K562 (cell line): ENCODE data around the gene ANAPC2. TPM values are rescaled to one million over a fixed set of nuclear protein-coding genes. Genes with fewer than 3 reads are reported as not detected.

Source experiments
- AFF1 ChIP-seq, 2 experiments: fragments of 450-650 bp; IDR thresholded peaks; 2 replicates each; pipeline ENCODE4 v1.6.1; 2018; ENCODE audit warnings: mild to moderate bottlenecking in 2 of 2, low read depth in 1 of 2; ENCODE audit not compliant: partially characterized antibody in 2 of 2
- ATF7 ChIP-seq: fragments of 450-650 bp; IDR thresholded peaks from 2 replicates; pipeline ENCODE4 v1.7.1; 2014; ENCODE audit warnings: mild to moderate bottlenecking, moderate library complexity
- CHCHD3 ChIP-seq: fragments of 250-450 bp; sonication (Bioruptor Pico); IDR thresholded peaks from 2 replicates; pipeline ENCODE4 v2.1.2; 2022; ENCODE audit warnings: mild to moderate bottlenecking
- CXXC5 ChIP-seq: fragments of 250-450 bp; sonication (Bioruptor Pico); IDR thresholded peaks from 2 replicates; pipeline ENCODE4 v1.8.0; 2022; ENCODE audit warnings: inconsistent platforms, mild to moderate bottlenecking, moderate library complexity
- KAT7 ChIP-seq: sonication (generic); formaldehyde crosslinking; IDR thresholded peaks from 2 replicates; pipeline ENCODE4 v1.8.0; 2022; ENCODE audit warnings: missing genetic modification reagents, mild to moderate bottlenecking, borderline replicate concordance
- RBBP5 ChIP-seq: fragments of 200-600 bp; sonication (generic); IDR thresholded peaks from 2 replicates; pipeline ENCODE4 v1.6.1; 2012; ENCODE audit warnings: borderline replicate concordance, mild to moderate bottlenecking, low read length, control low read depth, inconsistent platforms; ENCODE audit not compliant: insufficient read depth, poor library complexity, severe bottlenecking
- RBFOX2 ChIP-seq: fragments of 200-400 bp; formaldehyde crosslinking; IDR thresholded peaks from 2 replicates; pipeline ENCODE4 v1.6.1; 2017; ENCODE audit warnings: low read depth, mild to moderate bottlenecking, low read length, moderate library complexity
- RNF2 ChIP-seq: sonication (generic); IDR thresholded peaks from 2 replicates; pipeline ENCODE4 v1.6.1; 2016
- TAL1 ChIP-seq: fragments of 450-650 bp; IDR thresholded peaks from 2 replicates; pipeline ENCODE4 v1.6.1; 2016; ENCODE audit warnings: mild to moderate bottlenecking
- ZNF146 ChIP-seq: IDR thresholded peaks from one replicate; pipeline ENCODE4 v1.6.1; 2018; ENCODE audit warnings: missing compliant biosample characterization; ENCODE audit not compliant: unreplicated experiment
- ZNF395 ChIP-seq: fragments of 200-800 bp; sonication (Bioruptor generic); IDR thresholded peaks from 2 replicates; pipeline ENCODE4 v1.6.1; 2017; ENCODE audit warnings: missing genetic modification characterization, missing compliant biosample characterization
- ZNF639 ChIP-seq, 2 experiments: fragments of 200-800 bp in 1 of 2; sonication (Bioruptor generic) in 1 of 2; sonication (generic) in 1 of 2; formaldehyde crosslinking in 1 of 2; IDR thresholded peaks in 1 of 2; conservative IDR thresholded peaks in 1 of 2; 2 replicates each; pipeline versions ENCODE4 v1.5.0 to v1.6.1; 2016 to 2020; ENCODE audit warnings: missing compliant biosample characterization in 1 of 2, missing genetic modification characterization in 1 of 2, missing genetic modification reagents in 1 of 2
- polyA plus RNA-seq, 8 experiments: library from polyadenylated mRNA; depleted of rRNA in 4 of 8; stranded (reverse) in 5 of 8; unstranded in 3 of 8; fragments of >200 nt; fragmentation: Nextera tagmentation in 2 of 8; fragmentation: Illumina TruSeq in 1 of 8; extraction: Ambion mirVana in 2 of 8; extraction: Trizol in 1 of 8; gene quantifications; 2 replicates each; pipeline versions ENCODE4 v1.2.1 to v1.2.3, GENCODE V29; 2011 to 2014; ENCODE audit warnings: inconsistent platforms in 1 of 8, missing spikeins in 1 of 8
- total RNA-seq, 7 experiments: library from RNA; depleted of rRNA in 6 of 7; stranded (reverse); fragments of >200 nt in 6 of 7; fragmentation: Illumina TruSeq in 2 of 7; extraction: Trizol in 2 of 7; gene quantifications; 2 replicates each; pipeline versions ENCODE4 v1.2.1 to v1.2.3, GENCODE V29; 2011 to 2021; ENCODE audit warnings: low replicate concordance in 1 of 7
- TF ChIP-seq, protein P1 (sequence below), 3 experiments: fragments of 200-800 bp in 1 of 3; sonication (Bioruptor generic) in 1 of 3; sonication (generic) in 1 of 3; formaldehyde crosslinking in 1 of 3; IDR thresholded peaks; 2 replicates each; pipeline versions ENCODE4 v1.6.1 to v1.8.0; 2016 to 2022; ENCODE audit warnings: mild to moderate bottlenecking in 2 of 3, missing compliant biosample characterization in 2 of 3, missing genetic modification characterization in 2 of 3, missing genetic modification reagents in 1 of 3
- TF ChIP-seq, protein P2 (sequence below), 2 experiments: fragments of 450-650 bp; conservative IDR thresholded peaks; 2 replicates each; pipeline ENCODE4 v1.6.1; 2017; ENCODE audit warnings: mild to moderate bottlenecking in 2 of 2, moderate library complexity in 2 of 2

The ANAPC2 gene
- total and polyA plus RNA-seq, 9 of the 15 experiments (the other 6 are each of a cell fraction or from before 2014, with no cell fraction given): 0.11 to 56.5 (median 17.1) TPM; not detected in 1

- peak; percentile 35 to 60 for TF ChIP-seq AFF1 (IDR thresholded peaks at IDR 0.05; ENCODE audit: low read depth in 1 of 2, partially characterized antibody in 2 of 2)
- TF ChIP-seq, protein P1, sequence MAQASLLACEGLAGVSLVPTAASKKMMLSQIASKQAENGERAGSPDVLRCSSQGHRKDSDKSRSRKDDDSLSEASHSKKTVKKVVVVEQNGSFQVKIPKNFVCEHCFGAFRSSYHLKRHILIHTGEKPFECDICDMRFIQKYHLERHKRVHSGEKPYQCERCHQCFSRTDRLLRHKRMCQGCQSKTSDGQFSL (CRISPR knock-in tag; IDR thresholded peaks at IDR 0.05): 0 out of 2 replicates have a peak, but pooled peaks have one; percentile 26
- TF ChIP-seq, protein P1 (tag; IDR thresholded peaks at IDR 0.05): 0 out of 4 replicates have a peak, but pooled peaks of 1 of the 2 experiments have one; percentile 41
- TF ChIP-seq ZNF395 (CRISPR knock-in tag): no peak
- peak; percentile 32; the same call in 1 of the 2 replicates for TF ChIP-seq RBFOX2
- peak; percentile 48 for TF ChIP-seq TAL1
- no peak for TF ChIP-seq ZNF146 (CRISPR knock-in tag)
- no peak for TF ChIP-seq RNF2
- peak in 1 of 2 experiments; percentile 39; a peak in 1 of 4 replicates for TF ChIP-seq ZNF639 (CRISPR knock-in tag; conservative IDR thresholded peaks at IDR 0.05 in 1 of 2, IDR thresholded peaks at IDR 0.05 in 1 of 2)
- 0 out of 2 replicates have a peak, but pooled peaks have one; percentile 22 for TF ChIP-seq KAT7
- peak; percentile 57 for TF ChIP-seq ATF7
- no peak for TF ChIP-seq CHCHD3
- peak; percentile 5 for TF ChIP-seq RBBP5
- TF ChIP-seq, protein P2, sequence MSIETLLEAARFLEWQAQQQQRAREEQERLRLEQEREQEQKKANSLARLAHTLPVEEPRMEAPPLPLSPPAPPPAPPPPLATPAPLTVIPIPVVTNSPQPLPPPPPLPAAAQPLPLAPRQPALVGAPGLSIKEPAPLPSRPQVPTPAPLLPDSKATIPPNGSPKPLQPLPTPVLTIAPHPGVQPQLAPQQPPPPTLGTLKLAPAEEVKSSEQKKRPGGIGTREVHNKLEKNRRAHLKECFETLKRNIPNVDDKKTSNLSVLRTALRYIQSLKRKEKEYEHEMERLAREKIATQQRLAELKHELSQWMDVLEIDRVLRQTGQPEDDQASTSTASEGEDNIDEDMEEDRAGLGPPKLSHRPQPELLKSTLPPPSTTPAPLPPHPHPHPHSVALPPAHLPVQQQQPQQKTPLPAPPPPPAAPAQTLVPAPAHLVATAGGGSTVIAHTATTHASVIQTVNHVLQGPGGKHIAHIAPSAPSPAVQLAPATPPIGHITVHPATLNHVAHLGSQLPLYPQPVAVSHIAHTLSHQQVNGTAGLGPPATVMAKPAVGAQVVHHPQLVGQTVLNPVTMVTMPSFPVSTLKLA (conservative IDR thresholded peaks at IDR 0.05): peak in 1 of 2 experiments; percentile 58; a peak in 2 of 4 replicates
- peak; percentile 69 for TF ChIP-seq CXXC5
Measured at GRCh38 chr9:137127301-137128157, 60.8 kb downstream of the ANAPC2 start (continued).
